Astrocyte of the hippocampus (primary cell): Measurements from ENCODE around the gene AQP1.

Source experiments
- DNase-seq: peaks from one replicate; pipeline ENCODE4 v3.0.0; 2011; ENCODE audit warnings: low read depth, low spot score

AQP1 gene

DNA sequence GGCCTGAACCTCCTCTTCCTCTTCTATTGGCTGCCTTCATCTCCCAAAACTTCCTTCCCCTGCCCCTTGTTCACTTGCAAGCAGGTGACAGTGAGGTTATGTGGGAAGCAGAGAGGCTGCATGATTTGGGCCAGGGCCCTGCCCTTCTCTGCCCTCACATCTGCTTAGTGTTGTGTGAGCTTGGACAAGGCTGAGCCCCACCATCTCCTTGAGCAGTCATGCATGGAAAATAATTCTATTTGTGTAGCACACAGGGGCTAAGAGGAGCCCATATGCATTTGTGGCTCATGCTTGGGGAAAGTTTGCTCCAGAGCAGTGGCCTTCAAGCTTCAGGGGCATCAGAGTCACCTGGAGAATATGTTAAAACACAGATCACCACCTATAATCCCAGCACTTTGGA lies 26.8 kb upstream of the AQP1 start:
- no peak for DNase-seq

GRCh38 chr7:30886608-30887011 lies 25.0 kb upstream of the AQP1 start:
- no peak for DNase-seq

- DNase-seq, result no peak
Measured at GRCh38 chr7:30887464-30887872, 24.2 kb upstream of the AQP1 start.

DNA sequence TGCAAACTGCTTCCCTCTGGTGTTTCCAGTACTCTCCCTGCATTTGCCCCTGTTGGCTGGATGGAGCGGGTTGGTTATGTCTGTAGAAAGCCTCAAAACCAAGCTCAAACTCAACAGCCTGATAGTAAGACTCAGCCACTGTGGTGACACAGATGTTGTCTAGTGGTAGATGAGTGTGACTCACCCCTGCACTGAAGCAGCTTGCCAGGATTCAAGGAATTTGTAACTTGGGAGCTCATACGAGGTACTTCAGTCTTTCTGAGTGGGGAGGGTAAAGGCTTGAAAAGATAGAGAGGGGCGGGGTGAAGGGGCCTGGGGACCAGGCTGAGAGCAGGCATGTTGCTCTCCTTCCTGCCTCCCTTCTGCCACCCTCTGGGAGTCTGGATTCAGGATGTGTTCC lies 22.9 kb upstream of the AQP1 start:
- peak; percentile 91 for DNase-seq

GRCh38 chr7:30890226-30890625 lies 21.4 kb upstream of the AQP1 start:
- DNase-seq, result no peak

DNA sequence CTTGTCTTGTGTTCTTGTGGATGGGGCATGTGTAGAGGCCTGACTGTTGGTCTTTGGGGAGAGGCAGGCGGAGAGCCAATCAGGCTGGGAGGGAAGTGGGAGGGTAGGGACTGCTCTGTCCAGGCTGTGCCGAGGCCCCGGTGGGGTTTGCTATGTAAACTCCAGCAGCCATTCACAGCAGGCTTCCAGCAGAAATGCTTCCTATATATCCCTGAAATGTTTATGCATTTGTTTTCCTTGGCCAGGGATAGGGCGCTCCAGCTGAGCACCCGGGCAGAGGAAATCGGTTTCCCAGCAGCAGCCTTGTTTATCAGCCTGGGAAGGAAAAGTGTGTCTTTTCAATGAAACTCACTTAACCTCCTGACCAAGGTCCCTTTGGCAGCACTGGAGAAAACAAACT lies 18.3 kb upstream of the AQP1 start:
- DNase-seq, result peak; percentile 80

DNA sequence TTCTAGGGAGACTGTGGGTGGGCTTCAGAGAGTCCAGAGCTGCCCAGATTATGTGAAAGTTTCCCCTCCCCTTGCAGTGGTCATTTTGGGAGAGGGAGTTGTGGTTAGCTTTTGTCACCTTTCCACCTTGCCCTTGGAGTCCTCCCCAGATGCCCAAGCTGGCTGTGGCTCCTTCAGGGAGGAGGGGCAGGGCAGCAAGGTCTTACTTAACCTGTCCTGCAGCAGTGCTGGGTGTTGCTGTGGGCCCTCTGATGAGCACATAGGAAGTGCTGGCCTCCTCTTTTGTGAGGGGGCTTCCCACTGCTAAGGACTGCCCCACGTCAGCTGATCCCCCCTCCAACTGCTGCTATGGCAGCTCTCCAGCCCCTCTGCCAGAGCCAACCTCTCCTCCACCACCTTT lies 17.6 kb upstream of the AQP1 start:
- no peak for DNase-seq

- no peak for DNase-seq
Measured at GRCh38 chr7:30894866-30895605, 16.6 kb upstream of the AQP1 start.

- DNase-seq, result no peak
Measured at GRCh38 chr7:30896036-30896435, 15.6 kb upstream of the AQP1 start.

DNA sequence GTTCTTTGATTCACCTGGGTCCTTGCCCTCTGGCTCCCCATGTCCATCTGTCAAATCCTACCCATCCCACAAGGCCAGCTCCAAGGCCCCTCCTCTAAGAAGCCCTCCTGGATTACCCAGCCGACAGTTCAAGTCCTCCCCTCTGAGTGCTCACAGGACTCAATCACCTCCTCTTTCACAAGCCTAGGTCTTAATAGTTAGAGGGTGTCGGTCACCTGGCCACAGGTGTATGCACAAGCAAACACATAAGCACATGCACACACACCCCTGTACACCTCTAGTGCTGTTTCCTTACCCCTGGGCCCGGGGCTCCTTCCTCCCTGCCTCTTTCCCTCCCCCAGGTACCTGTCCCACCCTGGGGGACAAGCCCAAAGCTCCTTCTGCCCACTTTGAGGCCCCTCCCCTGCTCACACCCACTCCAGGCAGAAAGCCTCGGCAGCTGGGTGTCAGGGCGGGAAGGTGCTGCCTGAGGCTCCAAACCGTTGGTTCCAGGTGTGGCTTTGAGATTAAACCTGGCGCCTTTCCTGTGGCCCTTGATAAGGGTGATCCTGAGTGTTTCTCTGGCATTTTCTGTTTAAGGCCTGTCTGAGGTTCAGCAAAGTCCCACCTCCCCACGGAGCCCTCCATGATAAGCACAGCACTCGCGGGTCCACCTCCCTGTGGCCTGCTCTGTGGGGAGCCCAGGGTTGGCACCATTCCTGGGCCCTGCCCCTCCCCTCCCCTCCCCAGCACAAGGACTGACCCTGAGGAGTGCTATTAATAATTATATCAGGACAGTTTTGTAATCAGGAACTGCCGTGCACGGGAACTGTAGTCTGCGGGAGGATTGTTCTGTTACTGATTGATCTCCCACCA lies 14.6 kb upstream of the AQP1 start:
- DNase-seq, result no peak

- DNase-seq, result no peak
Measured at GRCh38 chr7:30897770-30898169, 13.9 kb upstream of the AQP1 start.

DNA sequence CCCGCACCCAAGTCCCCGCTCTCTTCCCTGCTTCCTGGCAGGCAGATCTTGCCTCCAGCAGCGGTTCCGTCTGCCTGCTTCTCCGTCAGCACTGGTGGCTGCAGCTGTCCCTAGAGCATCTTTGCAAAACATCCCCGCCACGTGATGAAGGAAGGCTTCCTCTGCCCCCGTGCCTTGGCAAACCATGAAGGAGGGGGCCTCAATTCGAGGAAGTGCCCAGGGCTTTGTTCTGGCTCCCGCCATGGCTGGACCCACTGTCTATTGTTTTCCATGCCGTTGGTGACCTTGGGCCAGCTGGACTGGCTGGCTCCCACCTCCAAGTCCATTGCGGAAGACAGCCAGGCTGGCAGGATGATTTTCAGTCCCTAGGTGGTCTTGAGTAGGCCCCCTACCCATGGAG lies 13.2 kb upstream of the AQP1 start:
- DNase-seq, result no peak

DNA sequence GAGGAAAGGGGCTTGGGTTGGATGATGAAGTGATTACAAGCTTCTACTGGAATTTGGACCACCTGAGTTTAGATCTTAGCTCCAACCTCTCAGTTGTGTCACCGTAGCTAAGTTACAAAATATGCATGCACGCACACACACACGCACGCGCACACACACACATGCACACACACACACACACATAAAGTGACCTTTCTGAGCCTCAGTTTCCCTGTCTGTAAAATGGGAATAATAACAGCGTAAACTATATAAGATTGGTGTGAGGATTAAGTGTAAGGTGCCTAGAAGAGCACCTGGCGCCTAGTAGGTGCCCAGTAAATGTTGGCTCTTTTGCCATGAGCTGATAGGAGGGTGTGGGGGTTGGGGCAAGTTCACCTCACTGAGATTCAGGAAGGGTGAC lies 12.6 kb upstream of the AQP1 start:
- DNase-seq, result no peak

- no peak for DNase-seq
Measured at GRCh38 chr7:30899630-30900029, 12.0 kb upstream of the AQP1 start.

DNA sequence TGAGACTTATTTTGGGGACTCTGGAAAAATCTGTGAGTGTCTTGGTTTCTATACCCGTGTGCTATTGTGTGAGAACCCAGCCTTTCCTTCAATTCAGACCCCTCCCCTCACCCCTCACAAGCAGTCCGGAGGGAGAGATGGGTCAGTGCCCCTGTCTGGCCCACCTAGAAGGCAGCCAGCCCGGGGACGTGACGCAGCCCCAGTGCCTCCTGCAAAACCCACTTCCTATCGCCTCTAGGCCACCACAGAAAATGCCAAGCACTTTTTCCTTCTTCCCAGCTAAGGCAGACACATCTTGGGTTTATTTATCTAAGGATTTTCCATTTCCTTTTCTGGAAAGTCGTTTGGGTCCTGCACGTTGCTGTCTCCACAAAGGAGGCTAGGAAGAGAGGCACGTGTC lies 11.6 kb upstream of the AQP1 start:
- no peak for DNase-seq

- DNase-seq, result no peak
Measured at GRCh38 chr7:30900803-30901362, 10.8 kb upstream of the AQP1 start.

DNA sequence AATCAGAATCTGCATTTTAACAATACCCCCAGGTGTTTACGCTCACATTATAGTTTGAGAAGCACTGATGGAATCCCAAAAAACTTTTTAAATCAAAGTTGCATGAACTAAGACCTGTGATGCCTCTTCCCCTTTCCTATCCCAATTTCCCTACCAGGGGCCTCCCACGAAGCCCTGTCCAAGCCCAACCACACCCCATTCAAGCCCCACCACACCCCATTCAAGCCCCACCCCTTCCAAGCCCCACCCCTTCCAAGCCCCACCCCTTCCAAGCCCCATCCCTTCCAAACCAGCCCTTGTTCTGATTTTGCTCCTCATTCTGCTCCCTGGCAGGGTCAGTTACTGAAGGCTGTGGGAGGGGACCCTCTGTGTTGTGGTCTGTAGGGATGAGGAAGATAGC lies 9.8 kb upstream of the AQP1 start:
- DNase-seq, result no peak

DNA sequence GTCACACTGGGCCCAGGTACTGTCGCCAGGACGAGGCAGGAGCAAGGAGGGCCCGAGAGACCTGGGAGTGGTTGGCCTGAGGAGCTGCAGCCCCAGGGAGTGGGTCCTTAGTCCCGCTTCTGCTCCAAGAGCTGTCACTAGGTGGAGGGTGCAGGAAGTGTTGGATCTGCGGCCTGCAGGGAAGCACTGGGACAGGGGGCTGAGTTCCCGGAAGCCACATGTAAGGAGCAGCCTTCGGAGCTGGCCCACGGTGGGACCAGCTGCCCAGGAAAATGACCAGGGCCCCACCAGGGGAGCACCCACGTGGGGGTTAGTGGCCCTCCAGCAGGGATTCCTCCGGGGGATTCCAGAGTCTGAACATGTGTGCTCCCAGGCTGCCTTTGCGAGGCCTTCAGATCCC lies 9.2 kb upstream of the AQP1 start:
- DNase-seq, result no peak

- no peak for DNase-seq
Measured at GRCh38 chr7:30903146-30903545, 8.5 kb upstream of the AQP1 start.

- DNase-seq, result no peak
Measured at GRCh38 chr7:30904561-30904960, 7.1 kb upstream of the AQP1 start.

DNA sequence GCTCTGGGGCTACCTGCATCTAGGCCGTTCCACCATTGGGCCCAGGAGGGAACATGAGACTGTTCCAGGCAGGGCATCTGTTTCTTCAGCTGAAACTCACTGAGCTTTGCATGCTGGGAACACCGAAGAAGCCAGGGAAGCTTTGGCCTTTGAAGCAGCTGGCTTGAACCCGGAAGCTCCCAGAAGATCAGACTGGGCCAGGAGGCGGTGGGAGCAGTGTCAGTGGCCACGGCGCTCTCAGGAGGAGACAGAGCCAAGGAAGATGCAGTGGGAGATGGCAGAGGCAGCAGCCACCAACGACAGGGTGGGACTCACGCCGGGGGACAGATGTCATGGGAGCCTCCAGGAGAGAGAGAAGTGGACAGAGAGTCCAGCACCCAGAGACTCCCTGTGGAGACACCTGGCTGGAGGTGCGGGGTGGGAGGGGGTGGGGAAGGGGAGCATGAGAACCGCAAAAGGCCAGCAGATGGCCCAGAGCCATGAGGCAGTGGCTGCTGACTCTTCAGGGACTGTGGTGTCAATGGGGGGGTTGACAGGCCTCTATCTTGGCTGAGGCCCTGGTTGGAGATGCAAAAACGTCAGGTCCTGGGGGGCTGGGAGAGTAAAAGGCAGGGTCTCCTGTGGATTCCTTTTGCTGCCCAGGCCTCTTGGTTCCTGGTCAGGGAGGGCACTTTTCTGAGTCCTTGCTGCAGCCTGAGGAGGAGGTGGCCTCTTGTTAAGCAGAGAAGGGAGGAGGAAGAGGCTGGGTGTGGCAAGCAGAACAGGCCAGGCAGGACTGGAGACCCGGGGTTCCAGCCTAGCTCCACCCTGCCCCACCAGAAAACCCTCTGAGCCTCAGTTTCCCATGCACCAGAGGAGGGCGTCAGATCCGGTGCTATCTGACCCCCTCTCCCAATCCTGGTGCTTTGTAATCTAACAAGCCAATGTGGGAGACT lies 6.3 kb upstream of the AQP1 start:
- no peak for DNase-seq

DNA sequence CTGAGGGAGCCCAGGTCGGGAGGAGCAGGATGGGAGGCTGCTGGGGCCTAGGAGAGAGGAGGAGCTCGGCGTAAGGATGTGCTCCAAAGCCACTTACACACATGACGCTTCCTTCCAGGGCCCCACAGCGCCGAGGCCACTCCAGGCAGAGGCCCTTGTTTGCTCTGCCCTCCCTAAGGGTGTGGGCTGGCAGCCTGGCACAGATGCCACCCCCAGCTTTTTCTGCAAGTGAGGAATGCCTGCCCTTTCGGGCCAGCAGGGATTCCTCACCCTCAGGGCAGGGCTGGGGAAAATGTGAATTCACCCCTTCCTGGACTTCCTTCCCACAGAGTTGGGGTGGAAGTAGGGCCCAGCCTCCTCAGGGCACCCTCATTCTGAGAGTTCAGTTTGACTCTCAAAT lies 5.6 kb upstream of the AQP1 start:
- no peak for DNase-seq
